ENCODE data around the gene SYNGR1.
A peak's percentile ranks its signal among the peaks of the same experiment; 100 is the strongest.

Gene SYNGR1

DNA sequence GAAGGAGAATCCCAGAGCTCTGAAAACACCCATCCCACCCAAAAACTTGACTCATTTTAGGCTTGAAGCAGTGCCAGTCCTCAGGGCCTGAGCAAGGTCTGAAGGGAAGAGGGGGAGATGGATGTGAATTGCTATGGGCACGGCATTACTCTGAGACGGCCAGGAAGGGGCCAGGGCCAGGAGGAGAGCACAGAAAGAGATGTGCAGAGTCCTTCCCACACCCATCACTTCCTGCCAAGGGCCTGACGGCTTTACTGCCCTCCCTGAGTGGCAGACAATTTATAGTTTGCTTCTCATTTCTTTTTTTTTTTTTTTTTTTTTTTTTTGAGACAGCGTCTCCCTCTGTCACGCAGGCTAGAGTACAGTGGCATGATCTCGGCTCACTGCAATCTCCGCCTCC is 72.3 kb downstream of the SYNGR1 start:
- Histone ChIP-seq H4K20me1 (0 out of 22 replicates have a peak, but pooled peaks cover 0 to 4% (median 0%) of the 10 kb centered on the region in 11 experiments), H3K4me2 (peak overlapping the region in 2 of 11 experiments; percentile 27 to 29; a peak in 3 of 22 replicates), H3K27me3 (no peaks in the 10 kb centered on the region), H3K27ac (peak overlapping the region in 4 of 11 experiments; percentile 18 to 41 (median 32); a peak in 4 of 22 replicates), H3K4me3 (no peak overlapping the region), H3K9me3 (replicated peaks in 1 of 11) (no peaks in the 10 kb centered on the region), H3K36me3 (peaks cover 76 to 100% (median 90%) of the 10 kb centered on the region in 11 experiments), H3K4me1 (peaks cover 17 to 42% (median 33%) of the 10 kb centered on the region in 10 experiments), H3K9ac (peak overlapping the region in 3 of 11 experiments; percentile 5 to 42 (median 16); a peak in 3 of 22 replicates)
- no peak for TF ChIP-seq Cebpa-rat (IDR thresholded peaks at IDR 0.05)

DNA sequence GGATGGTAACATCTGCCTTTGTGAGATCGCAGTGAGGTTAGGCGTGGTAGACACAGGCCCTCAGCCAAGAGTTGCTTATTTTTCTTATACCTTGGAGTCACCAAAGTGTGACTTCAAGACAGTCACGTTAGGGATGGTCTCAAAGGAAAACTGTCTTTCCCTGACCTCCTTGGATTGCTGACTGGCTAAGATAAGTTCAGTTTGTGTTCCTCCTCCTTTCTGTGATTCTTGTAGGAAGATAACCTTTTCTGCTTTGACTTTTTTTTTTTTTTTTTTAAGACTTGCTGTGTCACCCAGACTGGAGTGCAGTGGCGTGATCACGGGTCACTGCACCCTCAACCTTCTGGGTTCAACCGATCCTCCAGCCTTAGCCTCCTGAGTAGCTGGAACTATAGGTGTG is 72.9 kb downstream of the SYNGR1 start:
- no peak overlapping the region for H3K4me3 ChIP-seq
- no peaks in the 10 kb centered on the region for H3K27me3 ChIP-seq
- H4K20me1 ChIP-seq, result 0 out of 22 replicates have a peak, but pooled peaks cover 0 to 4% (median 0%) of the 10 kb centered on the region in 11 experiments
- H3K4me2 ChIP-seq, result peak overlapping the region in 2 of 11 experiments; percentile 27 to 29; a peak in 2 of 22 replicates
- no peak overlapping the region for H3K27ac ChIP-seq
- H3K36me3 ChIP-seq, result peaks cover 76 to 100% (median 90%) of the 10 kb centered on the region in 11 experiments
- no peak for TF ChIP-seq Cebpa-rat (IDR thresholded peaks at IDR 0.05)
- peaks cover 17 to 35% (median 28%) of the 10 kb centered on the region in 10 experiments for H3K4me1 ChIP-seq
- no peak overlapping the region for H3K9ac ChIP-seq
- H3K9me3 ChIP-seq (replicated peaks in 1 of 11), result no peaks in the 10 kb centered on the region

DNA sequence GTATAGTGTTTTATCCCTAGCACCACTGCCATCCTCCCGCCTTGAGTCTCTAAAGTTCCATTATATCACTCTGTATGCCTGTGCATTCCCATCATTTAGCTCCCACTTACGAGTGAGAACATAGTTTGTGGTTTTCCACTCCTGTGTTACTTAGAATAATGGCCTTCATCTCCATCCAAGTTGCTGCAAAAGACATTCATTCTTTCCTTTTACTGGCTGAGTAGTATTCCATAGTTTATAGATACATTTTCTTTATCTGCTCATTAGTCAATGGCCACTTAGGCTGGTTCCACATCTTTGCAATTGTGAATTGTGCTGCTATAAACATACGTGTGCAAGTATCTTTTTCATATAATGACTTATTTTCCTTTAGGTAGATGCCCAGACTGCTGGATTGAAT is 74.2 kb downstream of the SYNGR1 start:
- Histone ChIP-seq H3K4me2 (no peak overlapping the region), H3K27me3 (no peaks in the 10 kb centered on the region), H3K9ac (no peak overlapping the region), H3K4me1 (peaks cover 14 to 23% (median 18%) of the 10 kb centered on the region in 10 experiments), H3K4me3 (no peak overlapping the region), H3K27ac (no peak overlapping the region), H4K20me1 (0 out of 22 replicates have a peak, but pooled peaks cover 0 to 4% (median 0%) of the 10 kb centered on the region in 11 experiments), H3K9me3 (replicated peaks in 1 of 11) (no peaks in the 10 kb centered on the region), H3K36me3 (peaks cover 81 to 100% (median 91%) of the 10 kb centered on the region in 11 experiments)
- TF ChIP-seq Cebpa-rat (IDR thresholded peaks at IDR 0.05), result no peak

DNA sequence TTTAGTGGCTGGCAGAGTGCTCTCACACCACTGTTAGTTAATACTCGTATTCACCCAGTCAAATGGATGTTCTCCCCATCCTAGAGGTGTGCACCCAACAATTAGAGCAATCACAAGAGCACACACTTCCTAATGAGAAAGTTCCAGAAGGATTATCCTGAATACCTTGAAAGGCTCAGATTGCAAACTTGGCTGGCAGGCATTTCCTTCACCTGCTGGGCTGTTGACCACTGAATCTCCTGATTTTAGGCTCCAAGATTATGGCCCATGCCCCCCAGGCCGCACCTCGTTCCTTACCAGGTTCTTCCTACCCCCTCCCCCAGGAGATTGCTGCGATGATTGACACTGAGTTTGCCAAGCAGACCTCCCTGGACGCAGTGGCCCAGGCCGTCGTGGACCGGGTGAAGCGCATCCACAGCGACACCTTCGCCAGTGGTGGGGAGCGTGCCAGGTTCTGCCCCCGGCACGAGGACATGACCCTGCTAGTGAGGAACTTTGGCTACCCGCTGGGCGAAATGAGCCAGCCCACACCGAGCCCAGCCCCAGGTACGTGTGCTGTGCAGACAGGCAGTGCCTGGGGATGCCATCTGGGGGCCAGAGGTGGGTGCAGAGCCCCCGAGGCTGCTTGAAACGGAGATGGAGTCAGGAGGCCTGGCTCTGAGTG is 76.7 kb downstream of the SYNGR1 start:
- Histone ChIP-seq H3K9ac (peak overlapping the region in 1 of 11 experiments; percentile 6; a peak in 1 of 22 replicates), H3K27ac (no peak overlapping the region), H3K4me1 (peaks cover 0 to 45% (median 12%) of the 10 kb centered on the region in 10 experiments; a peak in 17 of 20 replicates), H3K4me2 (no peak overlapping the region), H3K4me3 (no peak overlapping the region), H3K36me3 (peaks cover 69 to 100% (median 90%) of the 10 kb centered on the region in 11 experiments), H3K27me3 (no peaks in the 10 kb centered on the region), H3K9me3 (replicated peaks in 1 of 11) (no peaks in the 10 kb centered on the region), H4K20me1 (0 out of 22 replicates have a peak, but pooled peaks cover 0 to 4% (median 0%) of the 10 kb centered on the region in 11 experiments)
- TF ChIP-seq Cebpa-rat (IDR thresholded peaks at IDR 0.05), result no peak

DNA sequence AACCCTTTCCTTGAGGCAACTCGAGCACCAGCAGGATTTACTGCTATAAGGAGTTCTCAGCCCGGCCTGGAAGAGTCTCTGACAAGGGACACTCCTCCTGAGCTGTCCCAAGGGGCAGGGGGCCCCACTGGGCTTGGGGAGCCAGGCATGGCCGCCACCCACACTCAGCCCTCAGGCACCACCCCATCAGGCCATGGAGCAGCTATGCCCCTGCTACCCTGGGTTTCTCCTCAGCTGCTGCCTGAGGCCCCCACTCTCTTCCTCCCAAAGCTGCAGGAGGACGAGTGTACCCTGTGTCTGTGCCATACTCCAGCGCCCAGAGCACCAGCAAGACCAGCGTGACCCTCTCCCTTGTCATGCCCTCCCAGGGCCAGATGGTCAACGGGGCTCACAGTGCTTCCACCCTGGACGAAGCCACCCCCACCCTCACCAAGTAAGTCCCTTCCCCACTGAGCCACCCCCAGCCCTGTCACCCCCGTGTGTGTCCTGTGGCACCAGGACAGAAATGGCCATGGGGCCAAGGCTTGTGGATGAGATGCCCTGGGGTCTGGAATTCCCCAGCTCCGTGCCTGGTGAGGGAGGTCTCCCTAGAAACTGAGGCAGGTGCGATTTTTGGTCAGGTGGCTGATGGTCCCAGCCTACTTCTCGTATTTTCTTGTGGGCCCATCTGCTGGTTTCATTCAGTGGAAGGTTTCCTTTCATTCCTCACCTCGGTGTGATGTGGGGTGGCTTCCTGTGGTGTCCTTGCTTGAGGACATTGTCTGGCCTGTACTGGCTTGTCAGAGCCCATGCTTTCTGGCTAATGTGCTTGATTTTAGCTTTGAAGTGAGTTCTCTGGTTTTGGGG is 78.2 kb downstream of the SYNGR1 start:
- Histone ChIP-seq H3K9me3 (replicated peaks in 1 of 11) (no peaks in the 10 kb centered on the region), H4K20me1 (no peaks in the 10 kb centered on the region), H3K27ac (peak overlapping the region in 4 of 11 experiments; percentile 14 to 38 (median 24); a peak in 7 of 22 replicates), H3K4me3 (no peak overlapping the region), H3K9ac (peak overlapping the region in 4 of 11 experiments; percentile 6 to 42 (median 24); a peak in 1 of 22 replicates), H3K4me2 (no peak overlapping the region), H3K4me1 (peaks cover 13 to 46% (median 23%) of the 10 kb centered on the region in 10 experiments), H3K27me3 (no peaks in the 10 kb centered on the region), H3K36me3 (peaks cover 66 to 100% (median 88%) of the 10 kb centered on the region in 11 experiments)
- TF ChIP-seq Cebpa-rat (IDR thresholded peaks at IDR 0.05), result no peak

DNA sequence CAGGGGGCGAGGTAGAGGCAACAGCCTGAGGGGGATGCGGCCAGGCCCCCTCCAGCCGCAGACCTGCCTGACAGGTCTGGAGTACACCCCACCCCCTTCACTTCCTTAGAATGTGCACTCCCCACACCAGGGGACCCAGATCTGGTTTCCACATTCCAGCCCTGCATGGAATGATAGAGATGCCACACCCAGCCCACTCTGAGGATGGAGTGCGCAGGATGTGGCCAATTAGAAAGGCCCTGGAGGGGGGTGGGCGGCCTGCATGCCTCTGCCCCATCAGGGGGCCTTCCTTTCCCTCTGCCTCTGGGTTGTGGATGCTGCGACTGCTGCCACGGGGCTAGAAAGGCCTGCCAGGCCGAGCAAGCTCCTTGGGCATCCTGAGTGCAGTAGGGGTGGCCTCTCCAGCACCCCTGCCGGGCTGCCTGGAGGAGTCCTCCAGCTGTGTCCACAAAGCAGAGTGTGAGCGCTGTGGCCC is 78.8 kb downstream of the SYNGR1 start:
- Histone ChIP-seq H3K9me3 (replicated peaks in 1 of 11) (no peaks in the 10 kb centered on the region), H3K27ac (peak overlapping the region in 4 of 11 experiments; percentile 7 to 31 (median 14); a peak in 5 of 22 replicates), H3K4me2 (peak overlapping the region in 2 of 11 experiments; percentile 3 to 26; a peak in 1 of 22 replicates), H3K4me1 (peaks cover 20 to 53% (median 29%) of the 10 kb centered on the region in 10 experiments), H3K27me3 (no peaks in the 10 kb centered on the region), H3K4me3 (no peak overlapping the region), H3K36me3 (peaks cover 65 to 100% (median 89%) of the 10 kb centered on the region in 11 experiments), H4K20me1 (no peaks in the 10 kb centered on the region), H3K9ac (peak overlapping the region in 2 of 11 experiments; percentile 20 to 42; a peak in 1 of 22 replicates)
- TF ChIP-seq Cebpa-rat (IDR thresholded peaks at IDR 0.05), result no peak

DNA sequence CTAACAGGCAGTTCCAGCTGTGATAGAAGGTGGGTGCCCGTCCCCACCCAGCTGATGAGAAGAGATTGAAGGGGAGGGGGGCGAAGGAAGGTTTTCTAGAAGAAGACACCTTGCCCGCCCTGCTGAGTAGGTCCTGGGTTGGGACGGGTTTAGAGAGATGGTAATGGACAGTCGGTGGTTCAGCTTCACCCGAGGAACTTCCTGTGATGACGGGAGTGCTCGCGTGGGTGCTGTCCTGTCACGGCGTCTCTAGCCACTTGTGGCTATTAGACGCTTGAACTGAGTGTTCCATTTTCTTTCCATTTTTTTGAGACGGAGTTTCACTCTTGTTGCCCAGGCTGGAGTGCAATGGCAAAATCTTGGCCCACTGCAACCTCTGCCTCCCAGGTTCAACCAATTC is 79.4 kb downstream of the SYNGR1 start:
- H3K36me3 ChIP-seq, result peaks cover 64 to 97% (median 84%) of the 10 kb centered on the region in 11 experiments
- no peaks in the 10 kb centered on the region for H3K9me3 ChIP-seq (replicated peaks in 1 of 11)
- H3K9ac ChIP-seq, result 0 out of 22 replicates have a peak overlapping the region, but pooled peaks of 1 of the 11 experiments have one; percentile 20
- H3K27me3 ChIP-seq, result no peaks in the 10 kb centered on the region
- peaks cover 20 to 58% (median 30%) of the 10 kb centered on the region in 10 experiments for H3K4me1 ChIP-seq
- no peaks in the 10 kb centered on the region for H4K20me1 ChIP-seq
- peak overlapping the region in 3 of 11 experiments; percentile 11 to 31 (median 18); a peak in 4 of 22 replicates for H3K27ac ChIP-seq
- H3K4me2 ChIP-seq, result peak overlapping the region in 1 of 11 experiments; percentile 26; a peak in 2 of 22 replicates
- H3K4me3 ChIP-seq, result no peak overlapping the region
- no peak for TF ChIP-seq Cebpa-rat (IDR thresholded peaks at IDR 0.05)

DNA sequence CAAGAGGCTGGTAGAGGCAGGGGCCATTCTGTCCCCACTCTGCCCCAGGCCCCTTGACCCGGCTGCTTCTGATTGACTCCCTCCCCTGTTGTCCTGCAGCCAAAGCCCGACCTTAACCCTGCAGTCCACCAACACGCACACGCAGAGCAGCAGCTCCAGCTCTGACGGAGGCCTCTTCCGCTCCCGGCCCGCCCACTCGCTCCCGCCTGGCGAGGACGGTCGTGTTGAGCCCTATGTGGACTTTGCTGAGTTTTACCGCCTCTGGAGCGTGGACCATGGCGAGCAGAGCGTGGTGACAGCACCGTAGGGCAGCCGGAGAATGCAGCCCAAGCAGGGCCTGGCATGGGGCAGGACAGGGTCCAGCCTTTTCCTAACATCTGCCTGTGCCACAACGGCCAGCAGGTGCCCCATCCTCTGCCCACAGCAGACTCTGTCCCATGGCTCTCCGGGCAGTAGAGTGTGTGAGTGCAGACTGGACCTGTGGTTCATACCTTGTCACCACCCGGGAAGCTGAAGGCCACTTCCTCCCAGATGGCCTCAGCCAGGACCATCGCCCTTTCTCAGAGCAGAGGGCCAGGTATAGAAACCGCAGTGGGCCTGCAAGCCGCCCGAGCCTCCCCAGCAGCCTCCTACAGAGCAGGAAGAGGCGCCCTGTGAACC is 80.3 kb downstream of the SYNGR1 start:
- Histone ChIP-seq H3K9me3 (replicated peaks in 1 of 11) (no peaks in the 10 kb centered on the region), H3K4me2 (peak overlapping the region in 2 of 11 experiments; percentile 1 to 25; a peak in 1 of 22 replicates), H3K27ac (peak overlapping the region in 3 of 11 experiments; percentile 20 to 76 (median 44); a peak in 3 of 22 replicates), H3K27me3 (no peaks in the 10 kb centered on the region), H4K20me1 (no peaks in the 10 kb centered on the region), H3K4me1 (peaks cover 25 to 67% (median 38%) of the 10 kb centered on the region in 10 experiments), H3K9ac (peak overlapping the region in 1 of 11 experiments; percentile 18; a peak in 1 of 22 replicates), H3K36me3 (peaks cover 62 to 95% (median 79%) of the 10 kb centered on the region in 11 experiments), H3K4me3 (no peak overlapping the region)
- no peak for TF ChIP-seq Cebpa-rat (IDR thresholded peaks at IDR 0.05)

All from BLaER1 treated with 17β-estradiol and CSF1 and Interleukin-3, amounts not matched to agents 10 nM and 100 nM (cell line).